ENCODE results near the gene NEK4.

Gene NEK4

GRCh38 chr3:52790337-52790736, 19.6 kb upstream of the NEK4 start:
- TF ChIP-seq RAD21 (IDR thresholded peaks at IDR 0.05; ENCODE audit: low read depth): no peak
- TF ChIP-seq REST (IDR thresholded peaks at IDR 0.05; ENCODE audit: low read depth): no peak
- no peak for TF ChIP-seq USF1 (IDR thresholded peaks at IDR 0.05)
- no peak for TF ChIP-seq ZBTB7A (IDR thresholded peaks at IDR 0.05; ENCODE audit: low read depth)

GRCh38 chr3:52789746-52790040, 19.0 kb upstream of the NEK4 start:
- TF ChIP-seq USF1 (IDR thresholded peaks at IDR 0.05): no peak
- no peak for TF ChIP-seq FOXM1 (IDR thresholded peaks at IDR 0.05; ENCODE audit: borderline replicate concordance, low read depth)
- TF ChIP-seq TAF1 (IDR thresholded peaks at IDR 0.05; ENCODE audit: low read depth): no peak
- no peak for TF ChIP-seq REST (IDR thresholded peaks at IDR 0.05; ENCODE audit: low read depth)
- TF ChIP-seq NFIC (IDR thresholded peaks at IDR 0.05): no peak
- TF ChIP-seq RAD21 (IDR thresholded peaks at IDR 0.05; ENCODE audit: low read depth): no peak
- no peak for TF ChIP-seq CEBPB (IDR thresholded peaks at IDR 0.05)
- no peak for TF ChIP-seq YY1 (IDR thresholded peaks at IDR 0.05; ENCODE audit: low read depth)
- no peak for TF ChIP-seq MAX (IDR thresholded peaks at IDR 0.05)
- no peak for TF ChIP-seq TEAD4 (IDR thresholded peaks at IDR 0.05)
- TF ChIP-seq TCF12 (IDR thresholded peaks at IDR 0.05; ENCODE audit: low read depth): no peak
- no peak for TF ChIP-seq ZBTB7A (IDR thresholded peaks at IDR 0.05; ENCODE audit: low read depth)
- TF ChIP-seq EP300 (IDR thresholded peaks at IDR 0.05; ENCODE audit: borderline replicate concordance): no peak
- TF ChIP-seq CREB1 (IDR thresholded peaks at IDR 0.05; ENCODE audit: low read depth): no peak
- TF ChIP-seq EGR1 (IDR thresholded peaks at IDR 0.05): no peak

GRCh38 chr3:52788890-52789745, 18.4 kb upstream of the NEK4 start:
- TF ChIP-seq RAD21 (IDR thresholded peaks at IDR 0.05; ENCODE audit: low read depth): no peak
- TF ChIP-seq NFIC (IDR thresholded peaks at IDR 0.05): no peak
- TF ChIP-seq REST (IDR thresholded peaks at IDR 0.05; ENCODE audit: low read depth): no peak
- no peak for TF ChIP-seq EGR1 (IDR thresholded peaks at IDR 0.05)
- no peak for TF ChIP-seq TAF1 (IDR thresholded peaks at IDR 0.05; ENCODE audit: low read depth)
- TF ChIP-seq FOXM1 (IDR thresholded peaks at IDR 0.05; ENCODE audit: borderline replicate concordance, low read depth): no peak
- TF ChIP-seq CEBPB (IDR thresholded peaks at IDR 0.05): no peak

GRCh38 chr3:52787672-52788625, 17.2 kb upstream of the NEK4 start:
- TF ChIP-seq TAF1 (IDR thresholded peaks at IDR 0.05; ENCODE audit: low read depth): no peak
- TF ChIP-seq MAX (IDR thresholded peaks at IDR 0.05): no peak
- no peak for TF ChIP-seq CEBPB (IDR thresholded peaks at IDR 0.05)
- no peak for TF ChIP-seq TEAD4 (IDR thresholded peaks at IDR 0.05)
- no peak for TF ChIP-seq ZBTB7A (IDR thresholded peaks at IDR 0.05; ENCODE audit: low read depth)
- no peak for TF ChIP-seq EP300 (IDR thresholded peaks at IDR 0.05; ENCODE audit: borderline replicate concordance)
- no peak for TF ChIP-seq RAD21 (IDR thresholded peaks at IDR 0.05; ENCODE audit: low read depth)
- no peak for TF ChIP-seq REST (IDR thresholded peaks at IDR 0.05; ENCODE audit: low read depth)
- no peak for TF ChIP-seq NFIC (IDR thresholded peaks at IDR 0.05)
- no peak for TF ChIP-seq EGR1 (IDR thresholded peaks at IDR 0.05)
- TF ChIP-seq USF1 (IDR thresholded peaks at IDR 0.05): no peak
- TF ChIP-seq TCF12 (IDR thresholded peaks at IDR 0.05; ENCODE audit: low read depth): no peak
- no peak for TF ChIP-seq CREB1 (IDR thresholded peaks at IDR 0.05; ENCODE audit: low read depth)
- no peak for TF ChIP-seq FOXM1 (IDR thresholded peaks at IDR 0.05; ENCODE audit: borderline replicate concordance, low read depth)
- TF ChIP-seq YY1 (IDR thresholded peaks at IDR 0.05; ENCODE audit: low read depth): no peak

All from Ishikawa (cell line).